ENCODE results near the gene C1QTNF7.

DNA sequence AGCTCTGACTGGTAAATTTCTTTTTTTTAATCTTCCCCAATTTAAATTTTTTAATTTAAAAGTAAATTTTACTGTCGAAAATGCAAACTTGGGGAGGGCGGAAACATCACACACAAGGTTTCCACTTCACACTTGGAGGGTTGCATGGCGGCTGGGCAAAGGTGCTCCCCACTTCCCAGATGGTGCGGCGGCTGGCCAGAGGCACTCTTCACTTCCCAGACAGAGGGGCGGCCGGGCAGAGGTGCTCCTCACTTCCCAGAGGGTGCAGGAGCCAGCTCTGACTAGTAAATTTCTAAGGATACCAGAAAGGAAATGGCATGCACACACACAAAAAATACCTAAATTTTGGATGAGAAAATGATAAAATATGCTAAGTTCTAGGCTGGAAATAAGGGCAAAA is 16.4 kb downstream of the C1QTNF7 start:
- TF ChIP-seq, protein P1, sequence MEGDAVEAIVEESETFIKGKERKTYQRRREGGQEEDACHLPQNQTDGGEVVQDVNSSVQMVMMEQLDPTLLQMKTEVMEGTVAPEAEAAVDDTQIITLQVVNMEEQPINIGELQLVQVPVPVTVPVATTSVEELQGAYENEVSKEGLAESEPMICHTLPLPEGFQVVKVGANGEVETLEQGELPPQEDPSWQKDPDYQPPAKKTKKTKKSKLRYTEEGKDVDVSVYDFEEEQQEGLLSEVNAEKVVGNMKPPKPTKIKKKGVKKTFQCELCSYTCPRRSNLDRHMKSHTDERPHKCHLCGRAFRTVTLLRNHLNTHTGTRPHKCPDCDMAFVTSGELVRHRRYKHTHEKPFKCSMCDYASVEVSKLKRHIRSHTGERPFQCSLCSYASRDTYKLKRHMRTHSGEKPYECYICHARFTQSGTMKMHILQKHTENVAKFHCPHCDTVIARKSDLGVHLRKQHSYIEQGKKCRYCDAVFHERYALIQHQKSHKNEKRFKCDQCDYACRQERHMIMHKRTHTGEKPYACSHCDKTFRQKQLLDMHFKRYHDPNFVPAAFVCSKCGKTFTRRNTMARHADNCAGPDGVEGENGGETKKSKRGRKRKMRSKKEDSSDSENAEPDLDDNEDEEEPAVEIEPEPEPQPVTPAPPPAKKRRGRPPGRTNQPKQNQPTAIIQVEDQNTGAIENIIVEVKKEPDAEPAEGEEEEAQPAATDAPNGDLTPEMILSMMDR (IDR thresholded peaks at IDR 0.05; ENCODE audit: low read depth, low read length), result no peak
- TF ChIP-seq EZH2phosphoT487 (IDR thresholded peaks at IDR 0.05; ENCODE audit: low read depth), result no peak

Data from OCI-LY3 (cell line).